HEK293 (cell line): Measurements from ENCODE around the gene EZH1.

Experiments
- CTCF ChIA-PET: fragments of 350-600 bp; formaldehyde crosslinking; extraction: SDS; loops from one replicate; lab custom pipeline; 2021; ENCODE audit warnings: antibody characterized with exemption; lab: Yijun Ruan, JAX
- POLR2A ChIA-PET: fragments of 300-600 bp; formaldehyde crosslinking; extraction: SDS; loops from one replicate; lab custom pipeline; 2020; ENCODE audit warnings: antibody characterized with exemption, inconsistent platforms; lab: Yijun Ruan, JAX
- H3K27ac ChIP-seq: fragments of 200-500 bp; sonication (Bioruptor generic); 2 replicates; pipeline ENCODE4 v1.5.1; 2014; ENCODE audit warnings: low read depth, low read length, control low read depth, inconsistent platforms; ENCODE audit errors: extremely low read depth
- H3K36me3 ChIP-seq, 2 experiments: fragments of 200-500 bp in 1 of 2; sonication (Bioruptor generic) in 1 of 2; 1 replicate in 1 of 2; 2 replicates in 1 of 2; pipeline ENCODE4 v1.5.1; 2014 to 2017; ENCODE audit warnings: inconsistent platforms in 2 of 2, low read length in 2 of 2; ENCODE audit not compliant: control insufficient read depth in 2 of 2, insufficient read depth in 1 of 2
- H3K4me1 ChIP-seq: fragments of 200-500 bp; sonication (Bioruptor generic); 2 replicates; pipeline ENCODE4 v1.5.1; 2014; ENCODE audit warnings: mild to moderate bottlenecking, low read length, inconsistent platforms; ENCODE audit not compliant: control insufficient read depth, insufficient read depth
- H3K4me3 ChIP-seq: 2 replicates; pipeline ENCODE4 v1.5.1; 2011; ENCODE audit warnings: low read depth, mild to moderate bottlenecking, control low read depth, low read length, moderate library complexity
- H3K9me3 ChIP-seq: fragments of 200-500 bp; sonication (Bioruptor generic); 2 replicates; pipeline ENCODE4 v1.5.1; 2014; ENCODE audit warnings: low read depth, low read length, inconsistent platforms; ENCODE audit not compliant: control insufficient read depth, insufficient read depth
- HOXD13 ChIP-seq: sonication (generic); formaldehyde crosslinking; IDR thresholded peaks from 2 replicates; pipeline ENCODE4 v1.8.0; 2022; ENCODE audit warnings: missing genetic modification reagents, borderline replicate concordance
- KLF8 ChIP-seq: fragments of 450-650 bp; formaldehyde crosslinking; IDR thresholded peaks from 2 replicates; pipeline ENCODE4 v1.5.1; 2016; ENCODE audit warnings: missing biosample characterization, missing genetic modification characterization
- ZBTB11 ChIP-seq: fragments of 450-650 bp; formaldehyde crosslinking; conservative IDR thresholded peaks from 2 replicates; pipeline ENCODE4 v1.5.1; 2016; ENCODE audit warnings: low read depth, missing biosample characterization, missing genetic modification characterization
- ZFP37 ChIP-seq: fragments of 450-650 bp; formaldehyde crosslinking; IDR thresholded peaks from 2 replicates; pipeline ENCODE4 v1.5.1; 2016; ENCODE audit warnings: missing biosample characterization, missing genetic modification characterization
- ZNF114 ChIP-seq: fragments of 450-650 bp; formaldehyde crosslinking; IDR thresholded peaks from 2 replicates; pipeline ENCODE4 v1.5.0; 2017; ENCODE audit warnings: missing biosample characterization, missing genetic modification characterization
- ZNF121 ChIP-seq: fragments of 450-650 bp; formaldehyde crosslinking; IDR thresholded peaks from 2 replicates; pipeline ENCODE4 v1.5.1; 2016; ENCODE audit warnings: missing biosample characterization, missing genetic modification characterization
- ZNF16 ChIP-seq: fragments of 450-650 bp; formaldehyde crosslinking; IDR thresholded peaks from 2 replicates; pipeline ENCODE4 v1.5.1; 2016; ENCODE audit warnings: low read depth, missing biosample characterization, missing genetic modification characterization
- ZNF175 ChIP-seq: fragments of 450-650 bp; formaldehyde crosslinking; IDR thresholded peaks from 2 replicates; pipeline ENCODE4 v1.5.1; 2016; ENCODE audit warnings: missing biosample characterization, missing genetic modification characterization
- ZNF501 ChIP-seq: fragments of 450-650 bp; formaldehyde crosslinking; IDR thresholded peaks from 2 replicates; pipeline ENCODE4 v1.5.1; 2016; ENCODE audit warnings: missing biosample characterization, missing genetic modification characterization
- ZNF510 ChIP-seq: fragments of 450-650 bp; formaldehyde crosslinking; IDR thresholded peaks from 2 replicates; pipeline ENCODE4 v1.5.1; 2018; ENCODE audit warnings: mild to moderate bottlenecking, missing genetic modification characterization, missing biosample characterization; ENCODE audit not compliant: insufficient replicate concordance
- ZNF548 ChIP-seq: fragments of 450-650 bp; formaldehyde crosslinking; IDR thresholded peaks from 2 replicates; pipeline ENCODE4 v1.5.1; 2016; ENCODE audit warnings: missing biosample characterization, missing genetic modification characterization
- ZNF555 ChIP-seq: fragments of 450-650 bp; formaldehyde crosslinking; conservative IDR thresholded peaks from 2 replicates; pipeline ENCODE4 v1.5.1; 2017; ENCODE audit warnings: missing biosample characterization, mild to moderate bottlenecking, missing genetic modification characterization, inconsistent platforms
- ZNF658 ChIP-seq: fragments of 450-650 bp; formaldehyde crosslinking; IDR thresholded peaks from 2 replicates; pipeline ENCODE4; 2016; ENCODE audit warnings: missing biosample characterization, missing genetic modification characterization
- ZNF677 ChIP-seq: fragments of 450-650 bp; IDR thresholded peaks from 2 replicates; pipeline ENCODE4 v1.5.0; 2018; ENCODE audit warnings: missing biosample characterization, mild to moderate bottlenecking, missing genetic modification characterization, moderate library complexity
- ZNF776 ChIP-seq: fragments of 450-650 bp; formaldehyde crosslinking; IDR thresholded peaks from 2 replicates; pipeline ENCODE4 v1.5.0; 2017; ENCODE audit warnings: missing biosample characterization, missing genetic modification characterization, borderline replicate concordance
- TF ChIP-seq, protein P1 (sequence below): fragments of 450-650 bp; formaldehyde crosslinking; IDR thresholded peaks from 2 replicates; pipeline ENCODE4 v1.5.1; 2016; ENCODE audit warnings: missing biosample characterization, missing genetic modification characterization
- TF ChIP-seq, protein P2 (sequence below): fragments of 450-650 bp; formaldehyde crosslinking; IDR thresholded peaks from 2 replicates; pipeline ENCODE4 v1.5.1; 2016; ENCODE audit warnings: missing biosample characterization, missing genetic modification characterization
- TF ChIP-seq, protein P3 (sequence below): fragments of 450-650 bp; IDR thresholded peaks from 2 replicates; pipeline ENCODE4 v1.5.1; 2018; ENCODE audit warnings: missing biosample characterization, mild to moderate bottlenecking, missing genetic modification characterization
- TF ChIP-seq, protein P4 (sequence below): fragments of 450-650 bp; formaldehyde crosslinking; IDR thresholded peaks from 2 replicates; pipeline ENCODE4 v1.5.1; 2016; ENCODE audit warnings: missing biosample characterization, missing genetic modification characterization, borderline replicate concordance
- TF ChIP-seq, protein P5 (sequence below): fragments of 450-650 bp; formaldehyde crosslinking; optimal IDR thresholded peaks from 2 replicates; pipeline ENCODE3; 2016; ENCODE audit warnings: missing biosample characterization, mild to moderate bottlenecking, missing genetic modification characterization

Gene EZH1

GRCh38 chr17:42691021-42691545 lies 53.8 kb downstream of the EZH1 start (continued):
- TF ChIP-seq, protein P1, sequence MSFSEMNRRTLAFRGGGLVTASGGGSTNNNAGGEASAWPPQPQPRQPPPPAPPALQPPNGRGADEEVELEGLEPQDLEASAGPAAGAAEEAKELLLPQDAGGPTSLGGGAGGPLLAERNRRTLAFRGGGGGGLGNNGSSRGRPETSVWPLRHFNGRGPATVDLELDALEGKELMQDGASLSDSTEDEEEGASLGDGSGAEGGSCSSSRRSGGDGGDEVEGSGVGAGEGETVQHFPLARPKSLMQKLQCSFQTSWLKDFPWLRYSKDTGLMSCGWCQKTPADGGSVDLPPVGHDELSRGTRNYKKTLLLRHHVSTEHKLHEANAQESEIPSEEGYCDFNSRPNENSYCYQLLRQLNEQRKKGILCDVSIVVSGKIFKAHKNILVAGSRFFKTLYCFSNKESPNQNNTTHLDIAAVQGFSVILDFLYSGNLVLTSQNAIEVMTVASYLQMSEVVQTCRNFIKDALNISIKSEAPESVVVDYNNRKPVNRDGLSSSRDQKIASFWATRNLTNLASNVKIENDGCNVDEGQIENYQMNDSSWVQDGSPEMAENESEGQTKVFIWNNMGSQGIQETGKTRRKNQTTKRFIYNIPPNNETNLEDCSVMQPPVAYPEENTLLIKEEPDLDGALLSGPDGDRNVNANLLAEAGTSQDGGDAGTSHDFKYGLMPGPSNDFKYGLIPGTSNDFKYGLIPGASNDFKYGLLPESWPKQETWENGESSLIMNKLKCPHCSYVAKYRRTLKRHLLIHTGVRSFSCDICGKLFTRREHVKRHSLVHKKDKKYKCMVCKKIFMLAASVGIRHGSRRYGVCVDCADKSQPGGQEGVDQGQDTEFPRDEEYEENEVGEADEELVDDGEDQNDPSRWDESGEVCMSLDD (tag by site-specific recombination) = no peak
- no peak for TF ChIP-seq ZNF548 (tag by site-specific recombination)
- TF ChIP-seq ZFP37 (tag by site-specific recombination) = no peak
- TF ChIP-seq ZNF501 = no peak
- TF ChIP-seq, protein P2, sequence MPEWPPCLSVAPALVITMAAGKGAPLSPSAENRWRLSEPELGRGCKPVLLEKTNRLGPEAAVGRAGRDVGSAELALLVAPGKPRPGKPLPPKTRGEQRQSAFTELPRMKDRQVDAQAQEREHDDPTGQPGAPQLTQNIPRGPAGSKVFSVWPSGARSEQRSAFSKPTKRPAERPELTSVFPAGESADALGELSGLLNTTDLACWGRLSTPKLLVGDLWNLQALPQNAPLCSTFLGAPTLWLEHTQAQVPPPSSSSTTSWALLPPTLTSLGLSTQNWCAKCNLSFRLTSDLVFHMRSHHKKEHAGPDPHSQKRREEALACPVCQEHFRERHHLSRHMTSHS (tag by site-specific recombination) = no peak
- no peak for TF ChIP-seq ZNF677 (tag by site-specific recombination)
- TF ChIP-seq KLF8 (tag by site-specific recombination) = no peak
- no peak for TF ChIP-seq ZNF175 (tag by site-specific recombination)
- TF ChIP-seq, protein P3, sequence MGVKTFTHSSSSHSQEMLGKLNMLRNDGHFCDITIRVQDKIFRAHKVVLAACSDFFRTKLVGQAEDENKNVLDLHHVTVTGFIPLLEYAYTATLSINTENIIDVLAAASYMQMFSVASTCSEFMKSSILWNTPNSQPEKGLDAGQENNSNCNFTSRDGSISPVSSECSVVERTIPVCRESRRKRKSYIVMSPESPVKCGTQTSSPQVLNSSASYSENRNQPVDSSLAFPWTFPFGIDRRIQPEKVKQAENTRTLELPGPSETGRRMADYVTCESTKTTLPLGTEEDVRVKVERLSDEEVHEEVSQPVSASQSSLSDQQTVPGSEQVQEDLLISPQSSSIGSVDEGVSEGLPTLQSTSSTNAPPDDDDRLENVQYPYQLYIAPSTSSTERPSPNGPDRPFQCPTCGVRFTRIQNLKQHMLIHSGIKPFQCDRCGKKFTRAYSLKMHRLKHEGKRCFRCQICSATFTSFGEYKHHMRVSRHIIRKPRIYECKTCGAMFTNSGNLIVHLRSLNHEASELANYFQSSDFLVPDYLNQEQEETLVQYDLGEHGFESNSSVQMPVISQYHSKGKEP = no peak
- TF ChIP-seq, protein P4, sequence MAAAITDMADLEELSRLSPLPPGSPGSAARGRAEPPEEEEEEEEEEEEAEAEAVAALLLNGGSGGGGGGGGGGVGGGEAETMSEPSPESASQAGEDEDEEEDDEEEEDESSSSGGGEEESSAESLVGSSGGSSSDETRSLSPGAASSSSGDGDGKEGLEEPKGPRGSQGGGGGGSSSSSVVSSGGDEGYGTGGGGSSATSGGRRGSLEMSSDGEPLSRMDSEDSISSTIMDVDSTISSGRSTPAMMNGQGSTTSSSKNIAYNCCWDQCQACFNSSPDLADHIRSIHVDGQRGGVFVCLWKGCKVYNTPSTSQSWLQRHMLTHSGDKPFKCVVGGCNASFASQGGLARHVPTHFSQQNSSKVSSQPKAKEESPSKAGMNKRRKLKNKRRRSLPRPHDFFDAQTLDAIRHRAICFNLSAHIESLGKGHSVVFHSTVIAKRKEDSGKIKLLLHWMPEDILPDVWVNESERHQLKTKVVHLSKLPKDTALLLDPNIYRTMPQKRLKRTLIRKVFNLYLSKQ = no peak

DNA sequence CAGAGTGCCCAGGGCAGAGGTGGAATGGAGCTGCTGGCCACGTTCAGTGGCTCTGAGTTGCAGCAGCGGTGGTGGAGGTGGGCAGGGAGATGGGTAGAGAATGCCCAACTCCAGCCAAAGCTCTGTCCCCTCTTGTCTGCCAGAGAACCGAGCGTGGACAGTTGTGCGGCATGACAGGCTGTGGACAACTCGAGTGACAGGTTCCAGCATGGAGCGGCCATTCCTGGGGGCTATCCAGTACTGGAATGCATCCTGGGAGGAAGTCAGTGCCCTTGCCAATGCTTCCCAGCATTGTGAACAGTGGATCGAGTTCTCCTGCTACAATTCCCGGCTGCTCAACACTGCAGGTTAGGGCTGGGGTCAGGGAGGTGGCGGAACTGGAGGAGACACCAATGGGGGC lies 54.2 kb downstream of the EZH1 start:
- TF ChIP-seq ZNF121 (tag by site-specific recombination) = no peak
- TF ChIP-seq, protein P5, sequence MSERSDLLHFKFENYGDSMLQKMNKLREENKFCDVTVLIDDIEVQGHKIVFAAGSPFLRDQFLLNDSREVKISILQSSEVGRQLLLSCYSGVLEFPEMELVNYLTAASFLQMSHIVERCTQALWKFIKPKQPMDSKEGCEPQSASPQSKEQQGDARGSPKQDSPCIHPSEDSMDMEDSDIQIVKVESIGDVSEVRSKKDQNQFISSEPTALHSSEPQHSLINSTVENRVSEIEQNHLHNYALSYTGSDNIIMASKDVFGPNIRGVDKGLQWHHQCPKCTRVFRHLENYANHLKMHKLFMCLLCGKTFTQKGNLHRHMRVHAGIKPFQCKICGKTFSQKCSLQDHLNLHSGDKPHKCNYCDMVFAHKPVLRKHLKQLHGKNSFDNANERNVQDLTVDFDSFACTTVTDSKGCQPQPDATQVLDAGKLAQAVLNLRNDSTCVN (tag by site-specific recombination) = no peak
- no peak for TF ChIP-seq ZNF16
- no peak for TF ChIP-seq ZNF776 (tag by site-specific recombination)
- TF ChIP-seq HOXD13 = no peak
- no peak for TF ChIP-seq ZNF555 (tag by site-specific recombination)
- no peak for TF ChIP-seq ZNF510 (tag by site-specific recombination)
- no peak for TF ChIP-seq ZBTB11 (tag by site-specific recombination)
- no peak for TF ChIP-seq ZNF658 (tag by site-specific recombination)
- no peak for TF ChIP-seq ZNF114 (tag by site-specific recombination)
- Histone ChIP-seq H3K4me3 (no peak overlapping the region), H3K27ac (no peak overlapping the region), H3K36me3 (peaks cover 12 to 61% of the 10 kb centered on the region in 2 experiments; a peak in 2 of 3 replicates), H3K9me3 (no peaks in the 10 kb centered on the region), H3K4me1 (no peaks in the 10 kb centered on the region)
- POLR2A ChIA-PET = interaction anchor here (1.2 to 1.7 kb wide), 2 partner anchors 9 to 81 kb away, joined by 3 to 5 read pairs; partner anchors contain the start of genes RETREG3 and TUBG1
- CTCF ChIA-PET = interaction anchor here (0.6 to 0.8 kb wide), 3 partner anchors 10 to 45 kb away, joined by 3 to 4 read pairs (median 4); no protein-coding TSS in a partner anchor
